HG02763 (cell line): ENCODE results near the gene MYO18A.
"Not testable (repeated sequence)": the region's sequence is repeated elsewhere in the genome, so short reads cannot be mapped to it uniquely, and the experiment has no call there.

Experiments used
- ATAC-seq: cut with Tn5 transposase; IDR thresholded peaks from one replicate; pipeline ENCODE4 v1.9.1; 2021; ENCODE audit warnings: mild to moderate bottlenecking, moderate library complexity; ENCODE audit not compliant: unreplicated experiment

MYO18A gene

DNA sequence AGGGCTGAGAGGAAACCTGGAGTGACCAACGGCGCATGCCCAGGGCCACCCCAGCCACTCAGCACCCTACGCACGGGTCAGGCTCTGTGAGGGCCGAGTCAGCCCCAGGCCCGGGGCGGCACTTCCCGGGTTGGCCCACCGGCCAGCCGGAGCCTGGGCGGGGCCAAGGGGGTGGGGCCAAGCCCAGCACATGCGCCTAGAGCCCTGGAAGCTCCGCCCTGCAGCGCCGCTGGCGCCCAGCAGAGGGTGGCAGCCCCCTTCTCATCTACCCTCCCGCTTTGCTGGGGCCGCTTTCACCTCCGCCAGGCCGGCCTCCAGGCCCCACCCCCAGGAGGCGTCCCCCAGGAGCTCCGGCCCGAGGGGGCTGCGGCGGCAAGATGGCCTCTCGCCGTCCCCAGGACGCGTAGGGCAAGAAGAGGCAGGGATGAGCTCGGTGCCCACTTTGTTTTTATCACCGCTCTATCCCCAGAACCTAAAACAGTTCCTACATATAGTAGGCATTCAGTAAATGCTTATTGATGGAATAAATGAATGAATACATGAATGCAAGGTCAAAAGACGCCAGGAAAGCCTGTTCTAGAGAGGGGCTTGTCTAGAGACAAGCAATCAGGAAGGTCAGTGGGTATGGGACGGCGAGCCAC lies 31.3 kb downstream of the MYO18A start:
- peak; percentile 84 for ATAC-seq

DNA sequence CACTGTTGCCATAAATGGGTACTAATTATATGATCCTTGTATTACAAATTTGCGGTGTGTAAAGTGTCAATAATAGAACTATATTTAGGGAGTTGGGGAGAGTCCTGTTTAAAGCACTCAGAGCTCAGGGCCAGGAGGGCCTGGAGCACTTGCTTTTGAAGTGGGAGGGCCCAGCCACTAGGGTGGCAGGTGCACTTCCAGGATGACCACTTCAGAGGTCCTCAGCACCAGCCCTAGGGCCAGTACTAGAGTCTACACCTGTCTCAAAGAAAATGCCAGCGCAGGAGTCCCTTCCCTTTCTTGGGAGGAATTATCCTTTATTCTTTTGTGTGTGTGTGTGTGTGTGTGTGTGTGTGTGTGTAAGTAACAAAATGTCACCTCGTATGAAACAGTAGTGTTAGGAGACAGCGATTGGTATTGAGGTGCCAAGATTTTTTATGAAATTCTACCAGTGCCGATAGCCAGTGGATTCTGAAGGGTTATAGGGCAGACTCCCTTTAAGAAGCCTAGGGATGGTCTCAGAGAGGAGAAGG lies 31.9 kb downstream of the MYO18A start:
- no peak for ATAC-seq

DNA sequence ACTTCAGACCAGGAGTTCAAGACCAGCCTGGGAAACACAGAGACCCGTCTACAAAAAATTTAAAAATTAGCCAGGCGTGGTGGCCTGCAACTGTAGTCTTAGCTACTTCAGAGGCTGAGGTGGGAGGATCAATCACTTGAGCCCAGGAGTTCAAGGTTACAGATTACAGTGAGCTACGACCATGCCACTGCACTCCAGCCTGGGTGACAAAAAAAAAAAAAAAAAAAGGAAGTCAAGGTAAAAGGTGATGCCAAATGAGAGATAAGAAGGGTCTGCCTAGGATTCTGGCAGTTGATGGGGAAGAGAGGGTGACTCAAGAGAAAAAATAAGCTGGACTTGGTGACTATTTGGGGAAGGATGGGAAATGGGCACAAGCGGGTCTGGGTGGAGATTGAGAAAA lies 32.5 kb downstream of the MYO18A start:
- ATAC-seq = no peak

DNA sequence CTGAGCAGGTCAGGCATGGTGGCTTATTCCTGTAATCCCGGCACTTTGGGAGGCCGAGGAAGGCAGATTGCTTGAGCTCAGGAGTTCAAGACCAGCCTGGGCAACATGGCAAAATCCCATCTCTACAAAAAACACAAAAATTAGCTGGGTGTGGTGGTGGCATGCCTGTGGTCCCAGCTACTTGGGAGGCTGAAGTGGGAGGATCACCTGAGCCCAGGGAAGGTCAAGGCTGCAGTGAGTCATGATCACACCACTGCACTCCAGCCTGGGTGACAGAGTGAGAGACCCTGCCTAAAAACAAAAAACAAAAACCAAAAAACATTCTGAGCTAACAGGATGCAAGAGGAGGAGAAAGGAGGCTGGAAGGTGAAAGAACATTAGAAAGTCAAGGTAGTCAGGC lies 33.0 kb downstream of the MYO18A start:
- not testable (repeated sequence) for ATAC-seq

DNA sequence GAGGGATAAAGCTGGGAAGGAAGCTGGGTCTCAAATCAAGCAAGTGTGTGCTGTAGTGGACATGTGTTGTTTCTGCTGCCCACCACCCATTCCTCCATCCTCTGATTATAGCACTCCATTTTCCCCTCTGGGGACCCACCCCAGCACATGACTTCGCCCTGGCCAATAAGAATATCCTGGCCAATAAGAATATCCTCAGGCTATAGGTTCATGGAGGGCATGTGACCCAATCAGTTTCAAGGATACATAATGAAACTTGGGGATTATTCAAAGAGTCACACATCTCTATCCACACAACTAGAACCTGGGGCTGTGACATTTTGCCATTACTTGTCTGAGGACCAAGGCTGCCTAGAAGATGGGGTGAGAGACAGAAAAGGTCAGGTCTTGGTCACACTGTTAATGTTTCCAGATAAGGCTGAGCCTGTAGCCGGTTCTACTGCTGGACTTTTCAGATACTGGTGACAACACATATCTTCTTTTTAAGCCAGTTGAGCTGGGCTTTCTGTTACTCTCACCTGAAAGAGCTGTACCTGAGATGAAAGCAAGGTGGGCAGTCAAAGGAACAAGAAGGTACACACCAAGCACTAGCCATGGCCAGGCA lies 33.7 kb downstream of the MYO18A start:
- no peak for ATAC-seq

DNA sequence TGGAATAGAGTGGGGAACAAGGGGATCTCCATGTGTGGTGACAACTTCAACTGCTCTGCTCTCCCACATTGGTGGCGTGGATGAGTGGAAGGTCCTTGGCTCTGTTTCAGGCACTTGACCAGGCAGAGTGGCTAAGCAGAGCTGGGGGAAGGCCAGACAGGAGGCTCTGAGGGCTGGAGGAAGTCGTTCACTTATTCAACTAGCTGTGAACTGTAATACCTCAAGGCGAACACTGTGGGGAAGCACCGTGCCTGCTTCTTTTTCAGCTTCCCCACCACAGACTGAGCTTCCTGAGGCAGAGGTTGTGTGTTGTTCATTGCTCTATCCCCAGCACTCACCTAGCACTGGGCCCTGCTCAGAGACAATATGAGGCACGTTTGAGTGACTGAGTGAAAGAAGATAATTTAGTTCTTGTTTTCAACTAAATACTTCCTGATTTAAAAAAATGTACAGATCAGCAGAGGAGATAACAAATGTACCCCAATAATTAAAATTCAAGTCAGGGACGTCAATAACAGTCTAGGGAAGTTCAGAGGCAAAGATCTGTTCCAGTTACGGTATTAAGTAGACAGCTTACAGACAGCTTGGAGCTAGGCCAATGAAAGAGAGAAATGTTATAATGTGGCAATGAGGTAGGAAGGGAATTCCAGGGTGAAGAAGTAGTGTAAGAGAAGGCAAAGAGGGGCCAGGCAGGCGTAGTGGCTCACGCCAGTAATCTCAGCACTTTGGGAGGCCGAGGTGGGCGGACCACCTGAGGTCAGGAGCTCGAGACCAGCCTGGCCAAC lies 34.7 kb downstream of the MYO18A start:
- no peak for ATAC-seq

DNA sequence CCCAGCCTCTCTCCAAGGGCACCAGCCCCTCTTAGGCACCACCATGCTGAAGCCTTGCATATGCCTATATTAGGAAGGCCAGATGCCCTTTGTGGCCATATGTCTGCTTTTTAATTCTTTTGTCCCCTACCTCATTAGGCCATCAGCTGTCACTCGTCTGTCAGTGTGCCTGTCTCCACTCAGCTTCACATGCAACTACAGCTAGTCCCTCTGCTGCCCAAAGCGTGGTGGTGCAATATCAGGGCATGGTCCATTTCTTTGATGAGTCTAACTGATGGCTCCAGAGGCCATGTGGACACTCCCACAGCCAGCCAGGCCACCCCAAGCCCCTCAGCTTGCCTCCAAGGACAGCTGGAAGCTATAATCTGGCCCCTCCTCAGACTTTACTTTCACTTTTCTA lies 36.3 kb downstream of the MYO18A start:
- no peak for ATAC-seq

DNA sequence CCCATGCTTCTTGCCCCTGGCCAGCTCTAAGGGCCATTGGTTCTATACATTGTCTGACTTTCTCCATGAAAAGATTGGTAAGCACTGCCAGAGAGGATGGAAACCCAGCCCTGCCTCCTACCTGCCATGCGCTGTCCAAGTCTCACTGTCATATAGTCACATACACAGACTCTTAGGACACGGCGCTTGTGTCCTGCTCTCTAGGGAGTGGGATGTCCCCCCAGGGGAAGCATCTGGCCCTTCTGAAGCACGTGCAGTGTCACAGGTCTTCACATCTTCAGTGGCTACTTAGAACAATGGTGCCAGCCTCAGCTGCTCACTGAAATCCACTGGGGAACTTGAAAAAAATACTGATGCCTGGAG lies 38.7 kb downstream of the MYO18A start:
- ATAC-seq = no peak

DNA sequence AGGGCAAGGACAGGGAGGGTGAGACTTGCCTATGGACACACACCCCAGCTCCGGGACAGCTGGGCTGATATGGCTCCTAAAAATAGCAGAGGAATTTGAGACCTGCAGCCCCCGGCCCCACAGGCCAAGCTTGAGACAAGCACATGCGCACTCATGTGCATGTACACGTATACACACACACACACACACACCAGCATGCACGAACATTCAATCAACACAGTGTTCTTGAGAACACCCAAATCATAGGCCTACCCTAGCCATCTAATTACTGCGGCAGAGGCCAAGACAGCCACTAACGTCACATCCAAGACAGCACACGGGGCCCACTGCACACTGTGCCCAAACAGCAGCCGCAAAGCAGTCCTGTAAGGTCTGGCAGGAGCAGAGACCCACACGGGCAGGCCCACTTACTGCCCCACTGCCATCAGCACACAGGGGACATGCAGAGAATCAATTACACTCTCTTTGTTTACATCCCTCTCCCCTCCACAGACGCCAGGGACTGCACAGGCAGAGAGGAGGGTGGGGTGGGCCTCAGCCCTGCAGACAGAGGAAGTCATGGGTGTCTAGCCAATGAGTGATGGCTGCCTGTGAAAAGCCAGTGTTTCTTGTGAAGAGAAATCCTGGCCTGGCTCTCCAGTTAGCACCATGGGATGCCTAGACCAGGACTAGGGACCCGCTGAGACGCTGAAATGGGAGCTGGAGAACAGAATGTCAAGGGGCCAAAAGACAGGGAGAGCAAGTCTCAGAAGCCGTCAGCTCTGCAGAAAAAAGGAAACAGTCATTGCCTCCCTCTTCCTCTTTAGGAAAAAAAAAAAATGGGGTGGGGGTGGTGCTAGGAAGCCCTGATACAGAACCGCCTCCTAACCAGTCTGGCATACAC lies 39.3 kb downstream of the MYO18A start:
- ATAC-seq = no peak

DNA sequence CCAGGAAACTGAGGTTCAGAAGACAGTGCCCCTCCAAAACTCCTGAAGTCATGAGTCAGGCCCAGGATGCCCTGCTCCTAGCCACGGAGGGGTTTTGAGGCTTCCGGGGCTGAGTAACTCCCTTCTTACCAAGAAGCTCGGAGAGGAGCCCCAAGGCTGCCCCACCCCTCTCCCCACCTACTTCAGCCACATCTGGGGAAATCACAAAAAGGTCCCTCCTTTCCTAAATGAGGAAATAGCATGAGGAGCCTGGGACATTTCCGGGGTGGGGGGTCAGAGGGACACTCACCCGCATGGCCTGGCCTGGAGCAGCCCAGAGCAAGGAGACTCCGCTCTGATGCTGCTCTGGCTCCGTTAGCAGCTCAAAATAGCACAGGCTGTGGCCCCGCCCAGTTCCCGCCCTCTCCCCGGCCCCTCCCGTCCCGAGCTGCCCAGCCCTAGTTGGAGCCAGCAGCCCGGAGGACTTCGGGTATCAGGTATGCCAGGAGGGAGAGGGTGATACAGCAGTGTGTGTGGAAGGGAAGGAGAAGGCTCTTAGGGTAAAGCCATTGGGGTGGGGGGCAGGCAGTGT lies 40.1 kb downstream of the MYO18A start:
- ATAC-seq = peak; percentile 45

DNA sequence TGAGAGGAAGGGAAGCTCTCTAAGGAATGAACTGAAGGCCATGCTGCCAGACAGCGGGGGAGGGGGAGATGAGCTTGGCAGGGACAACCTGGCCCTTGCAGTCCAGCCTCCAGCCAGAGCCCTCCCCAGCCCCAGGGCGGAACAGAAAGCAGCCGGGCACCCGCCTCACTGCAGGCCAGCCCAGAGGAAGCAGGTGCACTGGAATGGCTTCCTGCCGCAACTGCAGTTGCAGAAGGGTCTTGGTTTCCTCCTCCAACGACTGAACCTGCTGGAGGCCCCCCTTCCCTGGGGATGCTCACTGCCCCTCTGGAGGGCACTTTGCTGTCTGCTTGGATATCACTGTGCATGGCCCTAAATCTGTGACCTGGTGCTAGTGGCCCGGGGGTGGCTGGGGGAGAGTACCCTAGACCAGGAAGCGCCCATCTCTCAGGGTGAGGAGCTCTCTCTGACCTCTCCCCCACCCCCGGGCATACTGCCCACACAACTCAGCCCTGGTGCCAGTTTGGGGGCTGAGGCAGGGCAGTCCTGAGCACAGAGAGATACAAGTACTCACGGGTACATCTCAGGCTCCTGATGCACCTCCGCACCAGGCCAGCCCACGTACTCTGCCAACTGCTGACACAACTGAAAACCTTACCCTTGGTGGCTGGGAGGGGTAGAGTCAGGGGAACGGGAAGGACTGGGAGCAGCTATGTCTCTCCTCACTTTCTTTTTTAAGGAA lies 41.1 kb downstream of the MYO18A start:
- no peak for ATAC-seq

DNA sequence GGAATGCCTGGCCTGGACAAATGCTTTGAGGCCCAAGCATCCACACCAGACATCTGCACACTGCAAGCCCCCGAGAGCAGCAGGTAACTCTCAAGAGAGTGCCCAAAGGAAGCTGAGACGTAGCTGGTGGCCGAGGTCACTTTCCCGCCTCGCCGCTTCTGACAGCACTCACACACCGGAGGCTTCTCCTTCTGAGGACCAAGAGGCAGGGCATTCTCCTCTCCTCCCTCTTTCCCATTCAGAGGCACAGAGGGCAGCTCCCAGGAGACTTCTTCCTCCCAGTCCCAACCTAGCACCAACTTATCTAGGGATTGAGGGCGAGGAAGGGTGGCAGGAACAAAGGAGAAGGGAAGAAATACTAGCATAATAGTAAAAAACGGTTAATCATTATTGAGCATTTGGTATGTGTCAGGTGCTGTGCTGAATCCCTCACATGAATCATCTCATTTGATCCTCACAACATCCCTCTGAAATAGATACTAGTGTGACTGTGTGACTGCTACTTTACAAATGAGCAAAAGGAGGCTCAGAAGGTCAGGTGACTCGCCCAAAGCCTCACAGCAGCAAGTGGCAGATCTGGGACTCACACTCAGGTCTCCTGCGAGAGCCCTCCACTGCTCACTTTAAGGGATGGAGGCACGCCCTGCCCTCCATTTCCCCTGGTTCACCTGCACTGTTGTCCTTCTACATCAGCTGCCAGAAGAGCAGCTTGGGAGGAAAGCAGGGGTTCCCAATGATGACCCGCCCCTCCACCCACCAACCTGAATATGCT lies 41.8 kb downstream of the MYO18A start:
- ATAC-seq = no peak

DNA sequence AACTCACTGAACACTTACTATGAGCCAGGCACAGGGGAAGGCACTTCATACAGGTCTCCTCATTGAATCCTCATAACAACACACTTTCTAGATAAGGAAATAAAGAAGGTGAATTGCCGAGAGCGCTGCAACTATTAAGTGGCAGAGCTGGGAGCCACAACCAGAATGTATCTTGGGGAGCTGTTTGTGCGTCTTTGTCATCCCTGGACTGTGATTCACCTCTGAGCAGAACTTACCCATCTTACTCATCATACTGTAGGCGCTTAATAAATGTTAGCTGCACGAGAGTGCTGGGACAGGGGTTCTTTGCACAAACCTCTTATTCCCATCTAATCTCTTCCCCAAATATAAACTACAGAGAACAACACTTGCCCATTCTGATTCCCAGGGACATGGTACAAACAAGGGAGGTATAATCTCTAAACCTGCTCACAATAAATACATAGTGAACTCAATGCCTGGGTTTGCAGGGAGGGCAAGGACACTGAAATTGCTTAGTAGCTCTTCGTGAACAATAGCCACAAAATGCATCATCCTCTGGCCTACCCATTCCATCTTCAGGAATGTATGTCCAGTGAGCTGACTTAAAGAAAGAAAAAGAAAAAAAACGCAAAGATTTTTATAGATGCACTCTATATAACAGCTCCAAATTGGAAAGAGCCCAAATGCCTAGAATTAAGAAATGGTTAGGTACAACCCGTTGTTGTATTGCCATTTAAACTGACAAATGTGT lies 43.0 kb downstream of the MYO18A start:
- ATAC-seq = no peak

DNA sequence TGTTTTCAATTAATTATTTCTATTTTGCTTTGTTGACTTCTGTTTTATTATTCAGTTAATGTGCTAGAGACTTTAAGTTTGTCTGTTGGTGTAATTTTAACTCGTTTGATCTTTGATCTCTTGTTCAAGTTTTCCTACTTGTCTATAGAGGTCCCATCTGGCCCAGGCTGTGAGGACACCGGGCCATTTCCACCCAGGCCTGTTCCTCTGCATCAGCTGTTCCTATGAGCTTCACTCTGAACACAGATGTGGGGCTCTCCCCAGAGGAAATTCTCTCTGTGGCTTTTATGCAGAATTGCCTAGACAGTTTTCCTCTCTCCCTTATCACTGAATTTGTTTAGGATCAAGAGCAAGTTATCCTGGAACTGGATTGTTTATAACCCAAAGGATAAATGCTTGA lies 44.7 kb downstream of the MYO18A start:
- ATAC-seq = no peak

DNA sequence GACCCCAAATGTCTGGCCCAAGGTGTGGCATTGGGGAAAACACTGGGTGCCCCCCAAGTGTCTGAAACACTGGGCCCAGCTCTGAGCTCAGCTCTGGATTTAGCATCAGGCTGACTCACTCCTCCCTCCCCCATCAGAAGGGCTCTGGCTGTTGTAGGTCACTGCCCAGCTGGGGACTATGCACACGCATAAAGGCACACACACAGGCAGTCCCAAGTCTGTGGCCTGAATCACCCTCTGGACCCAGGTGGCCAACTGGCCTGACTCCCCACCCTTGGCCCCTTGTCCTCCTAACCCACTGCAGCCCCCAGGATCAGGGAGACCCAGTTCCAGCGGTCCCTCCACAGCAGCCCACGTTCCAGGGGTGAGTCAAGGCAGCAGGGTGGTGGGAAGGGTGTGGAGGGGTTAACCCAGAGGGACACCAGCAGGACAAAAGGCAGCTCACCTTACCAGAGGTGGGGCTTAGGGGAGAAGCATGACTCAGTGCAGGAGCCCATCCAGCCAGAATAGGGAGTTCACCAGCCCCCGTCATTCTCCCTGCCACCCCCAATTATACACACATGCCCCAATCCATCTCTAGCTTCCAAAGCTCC lies 47.0 kb downstream of the MYO18A start:
- ATAC-seq = no peak

DNA sequence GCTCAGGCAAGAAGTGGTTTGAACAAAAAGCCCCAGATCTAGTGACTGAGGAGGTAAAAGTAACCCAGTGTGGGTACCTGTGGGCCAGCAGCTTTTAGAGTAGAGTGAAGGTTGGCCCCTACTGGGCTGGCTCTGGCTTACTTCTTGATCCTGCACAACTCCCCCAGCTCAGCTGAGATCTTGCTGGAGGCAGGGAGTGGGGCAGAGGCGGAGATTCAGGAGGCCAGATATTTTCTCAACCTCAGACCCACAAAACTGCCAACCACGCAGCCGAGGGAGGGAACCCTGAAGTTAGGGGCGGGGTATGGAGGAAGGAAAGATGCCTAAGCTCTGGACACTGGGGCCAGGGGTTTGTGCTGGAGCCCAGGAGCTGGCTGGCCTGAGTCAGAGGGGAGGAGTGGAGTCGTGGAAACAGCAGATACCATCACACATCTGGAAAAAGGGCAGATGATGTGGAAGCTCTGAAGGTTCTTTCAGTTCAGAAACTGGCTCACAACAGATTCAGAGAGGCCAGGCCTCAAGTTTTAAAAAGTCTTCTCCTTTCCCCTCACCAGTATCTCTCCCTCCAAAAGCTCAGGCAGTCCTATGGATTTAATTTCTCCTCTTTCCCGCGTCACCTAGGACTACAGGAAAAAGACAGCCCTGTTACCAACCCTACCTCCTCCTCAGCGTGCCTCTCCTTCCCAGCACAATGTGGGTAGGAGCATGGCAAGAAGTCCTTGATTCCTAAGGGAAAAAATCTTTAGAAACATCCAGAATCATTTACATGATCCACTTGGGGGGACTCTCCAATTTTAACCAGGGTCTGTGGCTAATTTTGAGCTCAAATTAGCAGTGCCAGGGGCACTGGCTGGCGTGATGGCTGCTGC lies 48.1 kb downstream of the MYO18A start:
- ATAC-seq = no peak

DNA sequence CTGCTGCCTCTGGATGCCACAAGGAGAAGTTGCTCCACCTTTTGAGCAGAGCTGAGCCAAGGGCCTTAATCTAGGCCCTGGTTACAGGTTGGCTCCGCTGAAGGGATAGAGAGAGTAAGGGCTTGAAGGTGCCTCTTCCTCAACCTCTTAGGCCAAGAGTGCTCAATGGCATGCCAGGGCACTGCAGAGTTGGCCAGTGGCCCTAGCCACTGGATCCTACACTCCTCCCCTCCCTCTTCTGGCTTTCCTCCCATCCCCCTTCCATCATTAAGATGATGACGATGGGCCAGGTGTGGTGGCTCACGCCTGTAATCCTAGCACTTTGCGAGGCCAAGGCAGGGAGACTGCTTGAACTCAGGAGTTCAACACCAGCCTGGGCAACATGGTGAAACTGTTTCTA lies 50.5 kb downstream of the MYO18A start:
- ATAC-seq = no peak
